ENCODE data around the gene NTNG2.

DNA sequence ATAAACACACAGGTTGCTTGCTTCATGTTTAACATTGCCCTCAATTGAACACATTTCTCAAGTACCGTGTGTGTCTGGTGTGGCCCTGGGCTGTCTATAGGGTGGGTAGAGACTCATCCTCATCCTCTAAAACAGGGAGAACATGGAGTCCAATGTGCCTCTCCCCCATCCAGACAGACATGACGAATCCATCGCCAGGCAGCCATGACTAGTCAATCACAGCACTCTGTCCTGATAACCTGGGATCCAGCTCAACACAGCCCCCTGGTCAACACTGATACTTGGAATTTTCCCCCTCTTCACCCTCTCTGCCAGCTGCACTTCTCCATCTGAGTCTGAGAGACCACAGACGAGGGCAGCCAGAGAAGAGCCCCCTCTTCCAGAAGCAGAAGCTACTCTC, 10.7 kb upstream of the NTNG2 start:
- no peak for TF ChIP-seq POLR2A (IDR thresholded peaks at IDR 0.05)
- TF ChIP-seq, protein P1, sequence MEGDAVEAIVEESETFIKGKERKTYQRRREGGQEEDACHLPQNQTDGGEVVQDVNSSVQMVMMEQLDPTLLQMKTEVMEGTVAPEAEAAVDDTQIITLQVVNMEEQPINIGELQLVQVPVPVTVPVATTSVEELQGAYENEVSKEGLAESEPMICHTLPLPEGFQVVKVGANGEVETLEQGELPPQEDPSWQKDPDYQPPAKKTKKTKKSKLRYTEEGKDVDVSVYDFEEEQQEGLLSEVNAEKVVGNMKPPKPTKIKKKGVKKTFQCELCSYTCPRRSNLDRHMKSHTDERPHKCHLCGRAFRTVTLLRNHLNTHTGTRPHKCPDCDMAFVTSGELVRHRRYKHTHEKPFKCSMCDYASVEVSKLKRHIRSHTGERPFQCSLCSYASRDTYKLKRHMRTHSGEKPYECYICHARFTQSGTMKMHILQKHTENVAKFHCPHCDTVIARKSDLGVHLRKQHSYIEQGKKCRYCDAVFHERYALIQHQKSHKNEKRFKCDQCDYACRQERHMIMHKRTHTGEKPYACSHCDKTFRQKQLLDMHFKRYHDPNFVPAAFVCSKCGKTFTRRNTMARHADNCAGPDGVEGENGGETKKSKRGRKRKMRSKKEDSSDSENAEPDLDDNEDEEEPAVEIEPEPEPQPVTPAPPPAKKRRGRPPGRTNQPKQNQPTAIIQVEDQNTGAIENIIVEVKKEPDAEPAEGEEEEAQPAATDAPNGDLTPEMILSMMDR (IDR thresholded peaks at IDR 0.05) = no peak
